Measurements from ENCODE around the gene REXO5. TPM values are rescaled to one million over a fixed set of nuclear protein-coding genes. Genes with fewer than 3 reads are reported as not detected.

Gene REXO5
- total and polyA plus RNA-seq, 2 of the 13 experiments (the other 11 are each of a cell fraction or from before 2014, with no cell fraction given): 5.9 to 13.1 TPM

- TF ChIP-seq, protein P1, sequence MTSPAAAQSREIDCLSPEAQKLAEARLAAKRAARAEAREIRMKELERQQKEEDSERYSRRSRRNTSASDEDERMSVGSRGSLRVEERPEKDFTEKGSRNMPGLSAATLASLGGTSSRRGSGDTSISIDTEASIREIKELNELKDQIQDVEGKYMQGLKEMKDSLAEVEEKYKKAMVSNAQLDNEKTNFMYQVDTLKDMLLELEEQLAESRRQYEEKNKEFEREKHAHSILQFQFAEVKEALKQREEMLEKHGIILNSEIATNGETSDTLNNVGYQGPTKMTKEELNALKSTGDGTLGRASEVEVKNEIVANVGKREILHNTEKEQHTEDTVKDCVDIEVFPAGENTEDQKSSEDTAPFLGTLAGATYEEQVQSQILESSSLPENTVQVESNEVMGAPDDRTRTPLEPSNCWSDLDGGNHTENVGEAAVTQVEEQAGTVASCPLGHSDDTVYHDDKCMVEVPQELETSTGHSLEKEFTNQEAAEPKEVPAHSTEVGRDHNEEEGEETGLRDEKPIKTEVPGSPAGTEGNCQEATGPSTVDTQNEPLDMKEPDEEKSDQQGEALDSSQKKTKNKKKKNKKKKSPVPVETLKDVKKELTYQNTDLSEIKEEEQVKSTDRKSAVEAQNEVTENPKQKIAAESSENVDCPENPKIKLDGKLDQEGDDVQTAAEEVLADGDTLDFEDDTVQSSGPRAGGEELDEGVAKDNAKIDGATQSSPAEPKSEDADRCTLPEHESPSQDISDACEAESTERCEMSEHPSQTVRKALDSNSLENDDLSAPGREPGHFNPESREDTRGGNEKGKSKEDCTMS (CRISPR knock-in tag; conservative IDR thresholded peaks at IDR 0.05): no peak
- no peak for TF ChIP-seq ZKSCAN1 (IDR thresholded peaks at IDR 0.05; ENCODE audit: low read length)
- TF ChIP-seq TMF1 (CRISPR knock-in tag; IDR thresholded peaks at IDR 0.05; ENCODE audit: low read depth): no peak
- no peak for TF ChIP-seq HHEX (CRISPR knock-in tag; IDR thresholded peaks at IDR 0.05)
- no peak for TF ChIP-seq ZFAT (CRISPR knock-in tag; conservative IDR thresholded peaks at IDR 0.05)
- TF ChIP-seq, protein P2, sequence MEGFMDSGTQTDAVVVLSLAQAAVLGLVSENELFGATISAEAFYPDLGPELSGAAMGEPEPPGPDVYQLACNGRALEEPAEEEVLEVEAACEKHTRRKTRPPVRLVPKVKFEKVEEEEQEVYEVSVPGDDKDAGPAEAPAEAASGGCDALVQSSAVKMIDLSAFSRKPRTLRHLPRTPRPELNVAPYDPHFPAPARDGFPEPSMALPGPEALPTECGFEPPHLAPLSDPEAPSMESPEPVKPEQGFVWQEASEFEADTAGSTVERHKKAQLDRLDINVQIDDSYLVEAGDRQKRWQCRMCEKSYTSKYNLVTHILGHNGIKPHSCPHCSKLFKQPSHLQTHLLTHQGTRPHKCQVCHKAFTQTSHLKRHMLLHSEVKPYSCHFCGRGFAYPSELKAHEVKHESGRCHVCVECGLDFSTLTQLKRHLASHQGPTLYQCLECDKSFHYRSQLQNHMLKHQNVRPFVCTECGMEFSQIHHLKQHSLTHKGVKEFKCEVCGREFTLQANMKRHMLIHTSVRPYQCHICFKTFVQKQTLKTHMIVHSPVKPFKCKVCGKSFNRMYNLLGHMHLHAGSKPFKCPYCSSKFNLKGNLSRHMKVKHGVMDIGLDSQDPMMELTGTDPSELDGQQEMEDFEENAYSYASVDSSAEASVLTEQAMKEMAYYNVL (CRISPR knock-in tag; IDR thresholded peaks at IDR 0.05; ENCODE audit: borderline replicate concordance): no peak
- no peak for TF ChIP-seq GLI4 (CRISPR knock-in tag; IDR thresholded peaks at IDR 0.05; ENCODE audit: borderline replicate concordance)
- no peak for TF ChIP-seq RFXAP (CRISPR knock-in tag; IDR thresholded peaks at IDR 0.05; ENCODE audit: borderline replicate concordance)
- no peak for TF ChIP-seq ATM (IDR thresholded peaks at IDR 0.05; ENCODE audit: borderline replicate concordance)
- TF ChIP-seq ZNF558 (CRISPR knock-in tag; IDR thresholded peaks at IDR 0.05; ENCODE audit: borderline replicate concordance): no peak
- TF ChIP-seq SRSF4 (IDR thresholded peaks at IDR 0.05; ENCODE audit: low read depth, low read length, poor library complexity, severe bottlenecking): no peak
- TF ChIP-seq WIZ (CRISPR knock-in tag; IDR thresholded peaks at IDR 0.05): no peak
- peak; percentile 21 for TF ChIP-seq TEAD3 (CRISPR knock-in tag; optimal IDR thresholded peaks at IDR 0.05; ENCODE audit: borderline replicate concordance)
- TF ChIP-seq, protein P3, sequence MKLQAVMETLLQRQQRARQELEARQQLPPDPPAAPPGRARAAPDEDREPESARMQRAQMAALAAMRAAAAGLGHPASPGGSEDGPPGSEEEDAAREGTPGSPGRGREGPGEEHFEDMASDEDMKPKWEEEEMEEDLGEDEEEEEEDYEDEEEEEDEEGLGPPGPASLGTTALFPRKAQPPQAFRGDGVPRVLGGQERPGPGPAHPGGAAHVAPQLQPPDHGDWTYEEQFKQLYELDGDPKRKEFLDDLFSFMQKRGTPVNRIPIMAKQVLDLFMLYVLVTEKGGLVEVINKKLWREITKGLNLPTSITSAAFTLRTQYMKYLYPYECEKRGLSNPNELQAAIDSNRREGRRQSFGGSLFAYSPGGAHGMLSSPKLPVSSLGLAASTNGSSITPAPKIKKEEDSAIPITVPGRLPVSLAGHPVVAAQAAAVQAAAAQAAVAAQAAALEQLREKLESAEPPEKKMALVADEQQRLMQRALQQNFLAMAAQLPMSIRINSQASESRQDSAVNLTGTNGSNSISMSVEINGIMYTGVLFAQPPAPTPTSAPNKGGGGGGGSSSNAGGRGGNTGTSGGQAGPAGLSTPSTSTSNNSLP (IDR thresholded peaks at IDR 0.05; ENCODE audit: low read depth, low read length): no peak
- no peak for TF ChIP-seq ZNF761 (CRISPR knock-in tag; conservative IDR thresholded peaks at IDR 0.05)
- TF ChIP-seq ZFP41 (CRISPR knock-in tag; IDR thresholded peaks at IDR 0.05; ENCODE audit: borderline replicate concordance): no peak
- no peak for TF ChIP-seq ZBTB1 (CRISPR knock-in tag; IDR thresholded peaks at IDR 0.05; ENCODE audit: borderline replicate concordance)
- TF ChIP-seq NFYB (CRISPR knock-in tag; IDR thresholded peaks at IDR 0.05): peak; percentile 54
- no peak for TF ChIP-seq ZMAT5 (CRISPR knock-in tag; IDR thresholded peaks at IDR 0.05; ENCODE audit: borderline replicate concordance, low read depth)
- 0 out of 2 replicates have a peak, but pooled peaks have one; percentile 5 for TF ChIP-seq ZNF652 (CRISPR knock-in tag; IDR thresholded peaks at IDR 0.05; ENCODE audit: borderline replicate concordance, low read depth)
- no peak for TF ChIP-seq ZFY (CRISPR knock-in tag; IDR thresholded peaks at IDR 0.05)
- TF ChIP-seq ZSCAN31 (CRISPR knock-in tag; IDR thresholded peaks at IDR 0.05; ENCODE audit: low read depth): no peak
- TF ChIP-seq, protein P4, sequence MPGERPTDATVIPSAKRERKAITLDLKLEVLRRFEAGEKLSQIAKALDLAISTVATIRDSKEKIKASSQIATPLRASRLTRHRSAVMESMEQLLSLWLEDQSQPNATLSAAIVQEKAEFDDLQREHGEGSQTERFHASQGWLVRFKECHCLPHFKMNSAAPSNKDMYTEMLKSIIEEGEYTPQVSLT (CRISPR knock-in tag; IDR thresholded peaks at IDR 0.05; ENCODE audit: borderline replicate concordance, low read depth): no peak
- no peak for TF ChIP-seq HOXA9 (CRISPR knock-in tag; IDR thresholded peaks at IDR 0.05; ENCODE audit: borderline replicate concordance)
Observed at GRCh38 chr16:20763461-20764232, 42.7 kb upstream of the REXO5 start, which contains the start of gene ACSM3 (continued).

All from HepG2 (cell line).